ENCODE data around the gene PLAAT1. TPM values are rescaled to one million over a fixed set of nuclear protein-coding genes. Genes with fewer than 3 reads are reported as not detected.

PLAAT1 gene
- total RNA-seq, 1 donor from 2014 or later: 0.96 TPM

DNA sequence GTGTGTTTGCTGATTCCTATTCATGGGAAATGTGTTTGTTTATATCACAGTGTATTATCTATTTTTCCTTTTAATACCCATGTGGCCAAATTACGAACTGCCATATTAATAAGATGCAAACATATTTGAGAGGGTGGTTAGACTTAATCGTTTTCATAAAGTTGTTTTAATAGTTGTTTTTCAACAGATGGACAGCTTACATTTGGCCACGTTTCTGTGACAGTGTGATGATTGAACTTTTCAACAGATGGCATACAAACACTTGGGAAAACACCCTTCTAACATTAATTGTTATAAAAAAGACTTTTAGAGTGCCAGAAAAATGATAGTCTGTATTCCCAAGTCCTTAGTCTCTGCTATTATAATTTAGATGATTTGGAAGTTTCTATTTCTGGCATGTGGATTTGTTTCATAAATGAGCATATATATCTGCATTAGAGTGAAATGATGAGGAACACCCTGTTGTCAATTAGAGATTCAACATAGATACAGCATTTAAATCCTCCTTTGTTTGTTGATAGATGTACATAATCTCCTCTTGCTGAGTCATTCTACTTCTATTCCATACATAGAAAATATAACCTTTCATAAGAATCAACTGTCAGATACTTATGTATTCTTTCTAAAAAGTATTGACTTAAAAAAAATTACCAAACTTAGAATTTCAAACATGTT, 13.1 kb downstream of the PLAAT1 start:
- intact Hi-C loops (cut with DNase I): no loop called here
- TF ChIP-seq, protein P1, sequence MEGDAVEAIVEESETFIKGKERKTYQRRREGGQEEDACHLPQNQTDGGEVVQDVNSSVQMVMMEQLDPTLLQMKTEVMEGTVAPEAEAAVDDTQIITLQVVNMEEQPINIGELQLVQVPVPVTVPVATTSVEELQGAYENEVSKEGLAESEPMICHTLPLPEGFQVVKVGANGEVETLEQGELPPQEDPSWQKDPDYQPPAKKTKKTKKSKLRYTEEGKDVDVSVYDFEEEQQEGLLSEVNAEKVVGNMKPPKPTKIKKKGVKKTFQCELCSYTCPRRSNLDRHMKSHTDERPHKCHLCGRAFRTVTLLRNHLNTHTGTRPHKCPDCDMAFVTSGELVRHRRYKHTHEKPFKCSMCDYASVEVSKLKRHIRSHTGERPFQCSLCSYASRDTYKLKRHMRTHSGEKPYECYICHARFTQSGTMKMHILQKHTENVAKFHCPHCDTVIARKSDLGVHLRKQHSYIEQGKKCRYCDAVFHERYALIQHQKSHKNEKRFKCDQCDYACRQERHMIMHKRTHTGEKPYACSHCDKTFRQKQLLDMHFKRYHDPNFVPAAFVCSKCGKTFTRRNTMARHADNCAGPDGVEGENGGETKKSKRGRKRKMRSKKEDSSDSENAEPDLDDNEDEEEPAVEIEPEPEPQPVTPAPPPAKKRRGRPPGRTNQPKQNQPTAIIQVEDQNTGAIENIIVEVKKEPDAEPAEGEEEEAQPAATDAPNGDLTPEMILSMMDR (IDR thresholded peaks at IDR 0.05): no peak
- ATAC-seq (no peak), DNase-seq (no peak)
- Histone ChIP-seq H3K27ac (no peak overlapping the region), H3K36me3 (no peaks in the 10 kb centered on the region), H3K27me3 (peaks cover 4% of the 10 kb centered on the region), H3K9me3 (peaks cover 8% of the 10 kb centered on the region), H3K4me3 (no peak overlapping the region), H3K4me1 (no peaks in the 10 kb centered on the region)

DNA sequence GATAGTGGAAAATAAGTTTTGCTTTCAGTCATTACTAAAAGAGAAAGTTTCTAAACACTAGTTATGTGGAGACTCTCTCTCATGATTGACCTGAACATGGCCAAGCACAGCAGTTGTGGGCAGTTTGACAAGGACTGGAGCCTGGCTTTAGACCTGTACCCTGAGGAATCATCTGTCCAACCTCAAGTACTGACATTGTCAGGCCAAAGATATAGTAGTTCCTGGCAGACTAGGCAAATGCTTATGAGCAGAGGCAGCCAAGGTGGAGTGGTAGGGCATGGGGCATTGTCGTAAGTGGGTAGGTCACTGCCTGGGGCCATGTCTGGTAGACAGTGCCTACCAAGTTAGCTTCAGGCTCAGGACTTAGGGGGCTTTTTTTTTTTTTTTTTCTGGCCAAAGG, 20.9 kb downstream of the PLAAT1 start:
- intact Hi-C loops (cut with DNase I): no loop called here
- ATAC-seq (no peak), DNase-seq (no peak)
- H3K27ac ChIP-seq: no peak overlapping the region
- H3K9me3 ChIP-seq: no peaks in the 10 kb centered on the region
- H3K36me3 ChIP-seq: no peaks in the 10 kb centered on the region
- H3K4me1 ChIP-seq: no peaks in the 10 kb centered on the region
- TF ChIP-seq, protein P1 (IDR thresholded peaks at IDR 0.05): no peak
- H3K4me3 ChIP-seq: no peak overlapping the region
- no peaks in the 10 kb centered on the region for H3K27me3 ChIP-seq

DNA sequence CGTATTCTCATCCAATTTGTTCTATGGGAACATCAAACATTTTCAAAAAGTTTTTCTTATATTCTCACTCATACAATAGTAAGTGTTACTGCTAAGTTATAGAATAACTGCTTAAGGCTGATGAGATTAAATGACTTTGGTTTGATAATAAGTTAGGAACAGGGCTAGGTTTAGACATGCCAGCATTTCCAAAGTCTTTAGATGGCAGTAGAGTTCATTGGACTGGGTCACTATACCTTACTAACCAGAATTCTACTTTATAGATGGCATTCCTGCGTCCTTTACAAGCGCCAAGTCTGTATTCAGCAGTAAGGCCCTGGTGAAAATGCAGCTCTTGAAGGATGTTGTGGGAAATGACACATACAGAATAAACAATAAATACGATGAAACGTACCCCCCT, 21.7 kb downstream of the PLAAT1 start:
- ATAC-seq: no peak
- intact Hi-C loops (cut with DNase I): no loop called here
- DNase-seq: no peak
- H3K36me3 ChIP-seq: no peaks in the 10 kb centered on the region
- H3K4me3 ChIP-seq: no peak overlapping the region
- H3K27ac ChIP-seq: no peak overlapping the region
- H3K9me3 ChIP-seq: no peaks in the 10 kb centered on the region
- H3K4me1 ChIP-seq: no peaks in the 10 kb centered on the region
- no peaks in the 10 kb centered on the region for H3K27me3 ChIP-seq
- TF ChIP-seq, protein P1 (IDR thresholded peaks at IDR 0.05): no peak

DNA sequence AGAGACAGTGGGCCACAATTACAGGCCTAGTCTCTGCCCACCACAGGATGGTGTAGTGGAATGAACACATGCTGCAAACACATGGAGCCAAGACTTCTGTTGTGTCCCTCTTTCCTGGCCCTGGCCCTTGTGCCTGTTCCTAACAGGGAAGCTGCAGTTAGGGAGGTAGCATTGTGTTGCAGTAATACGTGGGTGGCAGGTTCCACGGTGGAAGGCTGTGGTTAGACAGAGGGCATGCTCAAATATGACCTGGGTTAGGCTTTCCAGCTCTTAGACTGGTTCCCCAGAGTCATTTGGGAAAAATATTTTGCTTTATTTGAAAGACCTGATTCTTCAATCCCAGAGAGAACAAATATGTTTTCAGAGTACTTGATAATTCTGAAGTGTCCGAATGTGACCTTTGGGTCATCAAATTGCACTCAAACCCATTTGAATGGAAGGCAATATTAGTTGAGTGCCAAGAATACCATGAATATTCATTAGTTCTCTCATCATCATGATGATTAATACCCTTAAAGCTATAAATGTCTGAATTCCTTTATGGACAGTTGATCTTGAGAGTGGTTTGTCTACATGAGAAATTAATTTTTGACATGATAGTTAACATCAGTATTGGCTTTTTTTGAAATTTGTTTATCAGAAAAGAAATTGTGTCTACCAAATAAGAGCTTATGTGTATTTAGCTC, 28.5 kb downstream of the PLAAT1 start:
- intact Hi-C loops (cut with DNase I): no loop called here
- no peak overlapping the region for H3K27ac ChIP-seq
- TF ChIP-seq, protein P1 (IDR thresholded peaks at IDR 0.05): no peak

DNA sequence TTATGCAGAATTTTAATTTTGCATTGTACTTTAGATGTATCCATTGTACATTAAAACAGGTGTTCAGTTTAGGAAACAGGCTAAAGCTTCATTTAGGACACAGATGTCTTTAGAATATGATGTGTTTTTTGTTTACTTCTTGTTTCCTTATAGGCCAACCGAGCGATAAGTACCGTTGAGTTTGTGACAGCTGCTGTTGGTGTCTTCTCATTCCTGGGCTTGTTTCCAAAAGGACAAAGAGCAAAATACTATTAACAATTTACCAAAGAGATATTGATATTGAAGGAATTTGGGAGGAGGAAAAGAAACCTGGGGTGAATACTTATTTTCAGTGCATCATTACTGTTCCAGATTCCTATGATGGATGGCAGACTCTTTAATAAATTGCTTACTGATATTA, 29.4 kb downstream of the PLAAT1 start:
- DNase-seq: no peak
- H3K27ac ChIP-seq: no peak overlapping the region
- no peaks in the 10 kb centered on the region for H3K9me3 ChIP-seq
- H3K36me3 ChIP-seq: no peaks in the 10 kb centered on the region
- H3K4me3 ChIP-seq: no peak overlapping the region
- no peaks in the 10 kb centered on the region for H3K4me1 ChIP-seq
- TF ChIP-seq, protein P1 (IDR thresholded peaks at IDR 0.05): no peak
- intact Hi-C loops (cut with DNase I): no loop called here
- no peaks in the 10 kb centered on the region for H3K27me3 ChIP-seq
- no peak for ATAC-seq

More for the DNA sequence above, 28.5 kb downstream of the PLAAT1 start:
- ATAC-seq (peak; percentile 35), DNase-seq (no peak)
- no peaks in the 10 kb centered on the region for H3K9me3 ChIP-seq
- H3K4me1 ChIP-seq: no peaks in the 10 kb centered on the region
- H3K27me3 ChIP-seq: no peaks in the 10 kb centered on the region
- H3K36me3 ChIP-seq: no peaks in the 10 kb centered on the region
- no peak overlapping the region for H3K4me3 ChIP-seq

Measured in upper lobe of right lung (tissue), 1 donor.